HG03565 (cell line): ENCODE results near the gene LNP1.
A peak's percentile ranks its signal among the peaks of the same experiment; 100 is the strongest.

Experiments
- ATAC-seq: cut with Tn5 transposase; IDR thresholded peaks from one replicate; pipeline ENCODE4 v1.9.1; 2021; ENCODE audit warnings: mild to moderate bottlenecking, moderate library complexity; ENCODE audit not compliant: unreplicated experiment

The LNP1 gene

GRCh38 chr3:100399341-100400071 is 1.8 kb upstream of the LNP1 start:
- ATAC-seq, result no peak

GRCh38 chr3:100400419-100400779 is 940 bp upstream of the LNP1 start:
- ATAC-seq, result peak; percentile 11

GRCh38 chr3:100401674-100402041 is 319 bp downstream of the LNP1 start:
- peak; percentile 3 for ATAC-seq

GRCh38 chr3:100402256-100402655 is 917 bp downstream of the LNP1 start:
- ATAC-seq, result no peak

GRCh38 chr3:100402891-100403290 is 1.6 kb downstream of the LNP1 start:
- no peak for ATAC-seq

GRCh38 chr3:100403362-100404249 is 2.3 kb downstream of the LNP1 start:
- ATAC-seq, result no peak

GRCh38 chr3:100404250-100404548 is 2.9 kb downstream of the LNP1 start:
- no peak for ATAC-seq

GRCh38 chr3:100407164-100407563 is 5.8 kb downstream of the LNP1 start:
- ATAC-seq, result no peak

- no peak for ATAC-seq
Observed at GRCh38 chr3:100407977-100408532, 6.7 kb downstream of the LNP1 start.

- ATAC-seq, result no peak
Observed at GRCh38 chr3:100411091-100411982, 10.0 kb downstream of the LNP1 start.

GRCh38 chr3:100412912-100413590 is 11.7 kb downstream of the LNP1 start:
- ATAC-seq, result no peak

- no peak for ATAC-seq
Observed at GRCh38 chr3:100413613-100414012, 12.3 kb downstream of the LNP1 start.

GRCh38 chr3:100416176-100416575 is 14.8 kb downstream of the LNP1 start:
- ATAC-seq, result no peak

- no peak for ATAC-seq
Observed at GRCh38 chr3:100416863-100417262, 15.5 kb downstream of the LNP1 start.

- no peak for ATAC-seq
Observed at GRCh38 chr3:100419406-100419805, 18.1 kb downstream of the LNP1 start.

GRCh38 chr3:100420885-100421284 is 19.5 kb downstream of the LNP1 start:
- ATAC-seq, result no peak

- ATAC-seq, result no peak
Observed at GRCh38 chr3:100423611-100424010, 22.3 kb downstream of the LNP1 start.

GRCh38 chr3:100424261-100424660 is 22.9 kb downstream of the LNP1 start:
- no peak for ATAC-seq

- ATAC-seq, result no peak
Observed at GRCh38 chr3:100425316-100425715, 24.0 kb downstream of the LNP1 start.

- ATAC-seq, result no peak
Observed at GRCh38 chr3:100426067-100426682, 24.8 kb downstream of the LNP1 start.
